ENCODE results near the gene FTH1. TPM values are rescaled to one million over a fixed set of nuclear protein-coding genes. Genes with fewer than 3 reads are reported as not detected.

Gene FTH1
- total RNA-seq, 2 donors from 2014 or later: 2,265 to 2,787 TPM

DNA sequence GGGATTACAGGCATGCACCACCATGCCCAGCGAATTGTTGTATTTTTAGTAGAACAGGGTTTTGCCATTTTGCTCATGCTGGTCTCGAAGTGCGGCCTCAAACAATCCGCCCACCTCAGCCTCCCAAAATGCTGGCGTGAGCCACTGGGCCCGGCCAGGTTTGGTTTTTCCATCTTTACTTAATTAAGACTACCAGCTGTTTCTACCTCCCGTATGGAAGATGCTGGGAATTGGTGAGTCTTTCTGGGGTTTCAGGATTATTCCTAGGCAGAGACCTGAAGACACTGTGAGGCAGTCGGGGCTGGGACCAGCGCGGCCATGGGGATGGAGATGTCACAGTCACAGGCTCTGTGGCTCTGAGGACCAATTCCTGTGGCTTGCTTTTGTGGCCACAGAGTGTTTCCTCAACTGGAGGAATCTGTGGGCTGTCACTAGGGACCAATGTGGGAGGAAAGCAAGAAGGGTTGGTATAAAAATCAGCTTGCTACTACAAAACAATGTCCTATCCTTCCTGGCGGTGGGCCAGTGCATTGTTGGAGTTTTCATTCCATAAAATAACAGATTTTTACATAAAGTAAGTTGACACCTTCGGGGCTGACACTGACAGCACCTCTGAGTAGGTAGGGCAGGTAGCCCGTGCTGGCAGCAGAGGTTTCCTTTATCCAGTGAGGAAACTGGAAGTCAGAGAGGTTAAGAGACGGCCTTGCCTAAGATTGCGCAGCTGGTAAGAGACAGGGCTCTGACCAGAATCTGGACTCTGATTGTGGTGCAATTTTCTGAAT, 8.4 kb upstream of the FTH1 start:
- H3K27ac ChIP-seq: peak overlapping the region in 1 of 2 donors; percentile 68
- TF ChIP-seq, protein P1, sequence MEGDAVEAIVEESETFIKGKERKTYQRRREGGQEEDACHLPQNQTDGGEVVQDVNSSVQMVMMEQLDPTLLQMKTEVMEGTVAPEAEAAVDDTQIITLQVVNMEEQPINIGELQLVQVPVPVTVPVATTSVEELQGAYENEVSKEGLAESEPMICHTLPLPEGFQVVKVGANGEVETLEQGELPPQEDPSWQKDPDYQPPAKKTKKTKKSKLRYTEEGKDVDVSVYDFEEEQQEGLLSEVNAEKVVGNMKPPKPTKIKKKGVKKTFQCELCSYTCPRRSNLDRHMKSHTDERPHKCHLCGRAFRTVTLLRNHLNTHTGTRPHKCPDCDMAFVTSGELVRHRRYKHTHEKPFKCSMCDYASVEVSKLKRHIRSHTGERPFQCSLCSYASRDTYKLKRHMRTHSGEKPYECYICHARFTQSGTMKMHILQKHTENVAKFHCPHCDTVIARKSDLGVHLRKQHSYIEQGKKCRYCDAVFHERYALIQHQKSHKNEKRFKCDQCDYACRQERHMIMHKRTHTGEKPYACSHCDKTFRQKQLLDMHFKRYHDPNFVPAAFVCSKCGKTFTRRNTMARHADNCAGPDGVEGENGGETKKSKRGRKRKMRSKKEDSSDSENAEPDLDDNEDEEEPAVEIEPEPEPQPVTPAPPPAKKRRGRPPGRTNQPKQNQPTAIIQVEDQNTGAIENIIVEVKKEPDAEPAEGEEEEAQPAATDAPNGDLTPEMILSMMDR (IDR thresholded peaks at IDR 0.05): no peak
- no peak overlapping the region for H3K4me3 ChIP-seq
- no peaks in the 10 kb centered on the region for H3K27me3 ChIP-seq
- DNase-seq (ENCODE audit: low spot score): no peak
- no peaks in the 10 kb centered on the region for H3K36me3 ChIP-seq
- peaks cover 0 to 70% of the 10 kb centered on the region in 2 donors for H3K4me1 ChIP-seq
- H3K9me3 ChIP-seq: no peaks in the 10 kb centered on the region

DNA sequence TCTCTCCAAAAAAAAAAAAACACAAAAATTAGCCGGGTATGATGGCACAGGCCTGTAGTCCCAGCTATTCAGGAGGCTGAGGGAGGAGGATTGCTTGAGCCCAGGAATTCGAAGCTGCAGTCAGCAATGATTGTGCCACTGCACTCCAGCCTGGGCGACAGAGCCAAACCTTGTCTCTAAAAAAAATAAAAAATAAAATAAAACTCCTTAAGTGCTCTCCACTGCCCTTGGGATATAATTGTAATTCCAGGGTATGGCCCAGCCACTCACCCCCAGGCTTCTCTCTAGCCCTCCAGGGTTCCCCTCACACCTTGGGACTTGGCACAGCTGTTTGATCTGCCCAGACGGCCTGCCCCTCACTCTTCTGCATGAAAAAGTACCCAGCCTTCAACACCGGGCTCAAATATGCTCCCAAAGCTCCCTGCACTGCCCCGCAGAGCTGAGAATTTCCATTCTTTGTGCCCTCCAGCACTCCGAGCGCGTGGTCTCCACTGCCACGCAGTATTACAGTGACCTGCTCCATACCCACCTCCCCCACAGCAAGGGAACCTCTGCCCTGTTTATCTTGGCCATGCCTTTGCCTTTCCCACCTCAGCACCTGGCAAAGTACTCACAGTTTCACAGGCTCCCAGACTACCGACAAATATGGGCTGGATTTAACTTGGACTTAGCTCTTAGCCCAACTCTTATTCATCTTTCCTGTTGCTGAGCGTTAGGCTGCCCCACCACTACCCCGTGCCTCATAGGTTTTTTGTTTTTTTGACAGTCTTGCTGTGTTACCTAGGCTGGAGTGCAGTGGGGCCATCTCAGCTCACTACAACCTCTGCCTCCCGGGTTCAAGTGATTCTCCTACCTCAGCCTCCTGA, 7.6 kb upstream of the FTH1 start:
- Histone ChIP-seq H3K27me3 (no peaks in the 10 kb centered on the region), H3K27ac (peak overlapping the region; percentile 68 to 99), H3K9me3 (no peaks in the 10 kb centered on the region), H3K4me3 (no peak overlapping the region), H3K4me1 (peaks cover 0 to 79% of the 10 kb centered on the region in 2 donors), H3K36me3 (no peaks in the 10 kb centered on the region)
- TF ChIP-seq, protein P1 (IDR thresholded peaks at IDR 0.05): no peak
- DNase-seq (ENCODE audit: low spot score): no peak

DNA sequence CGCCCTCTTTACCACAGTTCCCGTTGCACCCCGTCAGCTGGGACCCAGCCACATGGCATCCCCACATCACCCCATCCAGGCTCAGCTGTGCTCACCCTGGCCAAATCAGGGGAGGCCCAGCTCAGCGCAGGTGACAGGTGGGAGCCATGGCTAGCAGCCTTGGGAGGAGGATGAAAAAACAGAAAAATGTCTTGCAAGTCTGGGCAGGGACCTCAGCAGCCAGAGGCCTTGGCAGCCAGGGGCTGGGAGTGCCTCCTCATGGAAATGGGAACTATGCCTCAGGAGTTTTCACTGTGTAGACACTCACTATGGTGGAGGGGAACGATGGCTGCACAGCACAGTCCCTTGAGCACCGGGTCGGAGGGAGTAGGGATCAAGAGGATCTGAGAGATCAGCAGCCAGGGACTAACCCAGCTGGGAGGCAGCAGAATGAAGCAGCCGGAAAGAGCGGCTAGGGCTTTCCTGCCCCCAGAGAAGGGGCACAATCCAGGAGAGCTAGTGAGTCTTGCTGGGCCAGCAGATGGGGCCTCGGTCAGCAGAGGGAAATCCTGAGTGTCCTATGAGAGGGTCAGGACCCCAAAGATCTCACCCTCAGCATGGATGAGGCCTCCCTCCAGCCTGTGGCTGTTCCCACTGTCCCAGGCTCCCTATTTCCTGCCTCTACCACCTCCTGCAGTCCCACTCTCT, 6.2 kb upstream of the FTH1 start:
- no peaks in the 10 kb centered on the region for H3K27me3 ChIP-seq
- H3K27ac ChIP-seq: peak overlapping the region; percentile 99 to 100
- no peaks in the 10 kb centered on the region for H3K36me3 ChIP-seq
- TF ChIP-seq, protein P1 (IDR thresholded peaks at IDR 0.05): no peak
- peaks cover 0 to 85% of the 10 kb centered on the region in 2 donors for H3K4me1 ChIP-seq
- no peak overlapping the region for H3K4me3 ChIP-seq
- DNase-seq (ENCODE audit: low spot score): no peak
- H3K9me3 ChIP-seq: no peaks in the 10 kb centered on the region

DNA sequence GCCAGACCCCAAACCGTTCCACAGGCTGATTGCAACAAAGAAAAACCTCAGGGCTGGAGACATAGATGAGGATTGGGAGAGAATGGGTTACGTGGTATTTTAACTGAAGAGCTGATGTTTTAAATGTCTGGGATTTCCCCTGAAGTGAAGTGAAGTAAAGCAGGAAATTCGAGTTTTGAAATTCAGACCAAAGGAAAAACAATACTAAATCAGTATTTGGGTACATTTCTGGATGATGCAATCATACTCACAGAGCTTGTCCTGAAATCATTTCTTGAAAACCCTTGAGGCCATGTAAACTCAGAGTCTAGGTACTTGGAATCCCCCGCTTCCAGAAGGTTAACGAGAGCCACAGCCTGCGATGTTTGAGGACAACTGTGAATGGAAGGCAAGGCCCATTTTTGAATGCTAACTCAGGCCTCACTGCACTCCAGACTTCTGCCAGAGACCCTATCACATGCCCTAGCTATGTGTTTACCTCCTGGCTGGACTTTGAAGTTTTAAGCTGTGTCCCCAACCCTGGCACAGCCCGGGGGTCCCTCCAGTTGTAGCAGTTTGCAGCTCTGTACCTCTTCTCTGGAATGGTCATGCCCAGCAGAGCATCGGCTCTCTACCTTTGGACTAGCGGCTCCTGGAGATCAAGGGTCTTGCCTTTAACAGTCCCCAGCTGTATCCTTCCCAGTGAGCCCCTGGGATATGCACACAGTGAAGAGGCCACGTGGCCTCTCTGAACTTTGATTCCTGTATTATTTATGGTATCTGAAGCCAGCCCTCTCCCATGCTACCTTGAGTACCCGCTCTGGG, 5.4 kb upstream of the FTH1 start:
- no peak for DNase-seq (ENCODE audit: low spot score)
- TF ChIP-seq, protein P1 (IDR thresholded peaks at IDR 0.05): no peak
- H3K4me1 ChIP-seq: peaks cover 0 to 84% of the 10 kb centered on the region in 2 donors

DNA sequence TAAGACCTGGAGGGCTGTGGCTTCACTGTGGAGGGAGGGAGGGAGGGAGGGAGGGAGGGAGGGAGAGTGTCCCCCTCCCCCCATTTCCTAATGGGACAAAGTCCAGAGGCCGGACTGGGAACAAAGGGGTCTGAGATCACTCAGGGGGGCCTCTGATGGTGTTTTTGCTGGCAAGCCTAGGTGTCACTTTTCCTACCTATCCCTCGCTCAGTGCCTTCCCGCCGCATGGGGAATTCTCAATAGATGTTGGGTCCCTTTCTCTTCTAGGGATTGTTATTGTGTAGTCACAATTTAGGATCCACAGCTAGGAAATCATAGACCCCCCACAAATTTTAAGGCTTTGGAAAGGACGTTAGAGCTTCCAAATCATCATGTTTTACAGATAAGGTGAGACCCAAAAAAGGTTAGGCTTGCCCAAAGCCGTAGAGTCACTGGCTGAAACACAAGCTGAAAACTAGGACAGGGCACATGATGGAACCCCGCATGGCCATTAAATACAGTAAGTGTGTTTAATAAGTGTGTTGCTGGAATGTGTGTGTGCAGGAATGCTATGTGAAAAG, 4.8 kb upstream of the FTH1 start:
- peak overlapping the region; percentile 99 to 100 for H3K27ac ChIP-seq
- TF ChIP-seq, protein P1 (IDR thresholded peaks at IDR 0.05): no peak
- H3K36me3 ChIP-seq: no peaks in the 10 kb centered on the region
- H3K4me1 ChIP-seq: peaks cover 0 to 84% of the 10 kb centered on the region in 2 donors
- H3K27me3 ChIP-seq: no peaks in the 10 kb centered on the region
- no peak overlapping the region for H3K4me3 ChIP-seq
- no peaks in the 10 kb centered on the region for H3K9me3 ChIP-seq
- no peak for DNase-seq (ENCODE audit: low spot score)

More for the DNA sequence above, 5.4 kb upstream of the FTH1 start:
- Histone ChIP-seq H3K36me3 (no peaks in the 10 kb centered on the region), H3K27ac (peak overlapping the region; percentile 99 to 100), H3K4me3 (no peak overlapping the region), H3K27me3 (no peaks in the 10 kb centered on the region), H3K9me3 (no peaks in the 10 kb centered on the region)
